GM12878 (cell line): Measurements from ENCODE around the gene DNAAF5. TPM values are rescaled to one million over a fixed set of nuclear protein-coding genes. Genes with fewer than 3 reads are reported as not detected.

Experiments
- ATAC-seq: fragments of 200-7000 bp; cut with Tn5 transposase; 3 replicates; pipeline ENCODE4 v1.9.1; 2020; ENCODE audit warnings: mild to moderate bottlenecking, moderate library complexity
- BruUV-seq: library from RNA; stranded (reverse); fragments of 400-500 nt; replicated peaks from 2 replicates; lab custom pipeline; 2021; lab: Mats Ljungman, UMichigan
- CTCF ChIA-PET: fragments of 300-600 bp; sonication (Branson Sonifier 250); formaldehyde crosslinking; extraction: SDS; loops from one replicate; lab custom pipeline; 2021; ENCODE audit warnings: inconsistent platforms; lab: Yijun Ruan, JAX
- POLR2A ChIA-PET: fragments of 350-600 bp; formaldehyde crosslinking; extraction: SDS; loops from one replicate; lab custom pipeline; 2021; ENCODE audit warnings: inconsistent platforms; lab: Charles Lee
- RAD21 ChIA-PET: fragments of 300-600 bp; sonication (Branson Sonifier 250); formaldehyde crosslinking; loops from one replicate; lab custom pipeline; 2023; ENCODE audit warnings: antibody characterized with exemption; ENCODE audit not compliant: unreplicated experiment; lab: Charles Lee
- SMC1A ChIA-PET: fragments of 300-600 bp; sonication (Branson Sonifier 250); formaldehyde crosslinking; loops from one replicate; lab custom pipeline; 2023; ENCODE audit not compliant: unreplicated experiment, uncharacterized antibody; lab: Charles Lee
- DNase-seq: peaks from one replicate; pipeline ENCODE4 v3.0.0-alpha.2; 2011; ENCODE audit warnings: low read depth, low spot score
- FAIRE-seq: peaks from 3 replicates; lab custom pipeline; 2011; peaks lifted over from hg19 to GRCh38; lab: Jason Lieb, UNC
- H2AFZ ChIP-seq: 2 replicates; pipeline ENCODE4 v1.6.0; 2011; ENCODE audit warnings: low read depth, low read length, control low read depth; ENCODE audit not compliant: control insufficient read depth
- H3K27ac ChIP-seq: 2 replicates; pipeline ENCODE4 v1.5.1; 2011; ENCODE audit warnings: control low read depth; ENCODE audit not compliant: control insufficient read depth, insufficient read depth
- H3K27me3 ChIP-seq, 2 experiments: replicated peaks in 1 of 2; 2 replicates each; pipeline versions ENCODE4 v1.6.0 to v1.6.1; 2011; ENCODE audit warnings: low read length in 1 of 2; ENCODE audit not compliant: control insufficient read depth in 2 of 2, insufficient read depth in 2 of 2
- H3K36me3 ChIP-seq, 2 experiments: 2 replicates each; pipeline ENCODE4 v1.5.1; 2011; ENCODE audit warnings: low read length in 1 of 2; ENCODE audit not compliant: control insufficient read depth in 2 of 2, insufficient read depth in 2 of 2
- H3K4me1 ChIP-seq: 2 replicates; pipeline ENCODE4 v1.6.1; 2011; ENCODE audit warnings: mild to moderate bottlenecking, low read length, moderate library complexity, mixed read lengths; ENCODE audit not compliant: control insufficient read depth, insufficient read depth
- H3K4me2 ChIP-seq: 2 replicates; pipeline ENCODE4 v1.6.0; 2011; ENCODE audit warnings: control low read depth; ENCODE audit not compliant: control insufficient read depth, insufficient read depth
- H3K4me3 ChIP-seq: fragments of 200-600 bp; sonication (generic); 2 replicates; pipeline ENCODE4 v1.5.1; 2016
- H3K79me2 ChIP-seq: 2 replicates; pipeline ENCODE4 v1.6.0; 2011; ENCODE audit warnings: low read length; ENCODE audit not compliant: control insufficient read depth, insufficient read depth
- H3K9ac ChIP-seq: 2 replicates; pipeline ENCODE4 v1.8.0; 2011; ENCODE audit warnings: low read length, control low read depth, mixed read lengths; ENCODE audit not compliant: control insufficient read depth, insufficient read depth
- H3K9me3 ChIP-seq: replicated peaks from 3 replicates; pipeline ENCODE4 v1.5.1; 2011; ENCODE audit warnings: mild to moderate bottlenecking, low read length; ENCODE audit not compliant: control insufficient read depth, insufficient read depth
- H4K20me1 ChIP-seq: 2 replicates; pipeline ENCODE4 v1.6.0; 2011; ENCODE audit not compliant: control insufficient read depth, insufficient read depth
- BCL11A ChIP-seq: IDR thresholded peaks from 2 replicates; pipeline ENCODE4 v1.6.1; 2011; ENCODE audit warnings: low read depth, low read length
- BMI1 ChIP-seq: fragments of 450-650 bp; IDR thresholded peaks from 2 replicates; pipeline ENCODE4 v1.6.1; 2016; ENCODE audit warnings: mild to moderate bottlenecking, moderate library complexity, borderline replicate concordance
- CUX1 ChIP-seq: IDR thresholded peaks from 2 replicates; pipeline ENCODE4 v1.6.1; 2012; ENCODE audit warnings: improper control_type of control experiment, low read depth, low read length; ENCODE audit not compliant: insufficient replicate concordance
- EED ChIP-seq: sonication (generic); IDR thresholded peaks from 2 replicates; pipeline ENCODE4 v1.6.1; 2016; ENCODE audit warnings: antibody characterized with exemption, low read depth
- HDAC2 ChIP-seq: fragments of 200-600 bp; sonication (generic); IDR thresholded peaks from 2 replicates; pipeline ENCODE4 v1.6.1; 2017
- NR2C1 ChIP-seq: fragments of 450-650 bp; IDR thresholded peaks from 2 replicates; pipeline ENCODE4 v1.6.1; 2017; ENCODE audit warnings: antibody characterized with exemption, mild to moderate bottlenecking, moderate library complexity
- PML ChIP-seq: IDR thresholded peaks from 2 replicates; pipeline ENCODE4 v1.6.1; 2012; ENCODE audit warnings: low read length, inconsistent platforms
- SIX5 ChIP-seq: IDR thresholded peaks from 2 replicates; pipeline ENCODE4 v1.6.1; 2011; ENCODE audit warnings: mild to moderate bottlenecking, low read depth, low read length, moderate library complexity; ENCODE audit not compliant: severe bottlenecking
- STAT1 ChIP-seq: fragments of 450-650 bp; conservative IDR thresholded peaks from 2 replicates; pipeline ENCODE4 v1.6.1; 2014; ENCODE audit warnings: antibody characterized with exemption, mild to moderate bottlenecking
- WGBS: methylation state at CpG from one replicate; pipeline ENCODE4 v1.1.6; 2016; ENCODE audit warnings: low lambda C conversion rate; ENCODE audit not compliant: insufficient replicate concordance, insufficient coverage; ENCODE audit errors: missing lambda C conversion rate; 5-methylcytosine and 5-hydroxymethylcytosine counted together
- in situ Hi-C: fragments of 300-500 bp; cut with MboI; formaldehyde crosslinking; loops from 9 replicates; pipeline ENCODE4 v1.14.3; 2018; ENCODE audit warnings: mixed read lengths
- intact Hi-C: fragments of 100-400 bp; cut with micrococcal nuclease; formaldehyde crosslinking; loops from one replicate; pipeline ENCODE4 v1.14.2; 2022; ENCODE audit not compliant: unreplicated experiment
- polyA plus RNA-seq, 11 experiments: library from polyadenylated mRNA; depleted of rRNA in 4 of 11; unstranded in 6 of 11; stranded (reverse) in 5 of 11; fragments of >200 nt; fragmentation: Nextera tagmentation in 4 of 11; fragmentation: Illumina TruSeq in 1 of 11; extraction: Ambion mirVana in 4 of 11; extraction: Trizol in 1 of 11; gene quantifications; 1 replicate in 1 of 11; 2 replicates in 10 of 11; pipeline versions ENCODE4 v1.2.1 to v1.2.3, GENCODE V29; 2011 to 2016; ENCODE audit warnings: inconsistent platforms in 2 of 11, missing spikeins in 2 of 11, low read depth in 1 of 11
- total RNA-seq, 4 experiments: library from RNA; depleted of rRNA in 3 of 4; stranded (reverse); fragments of >200 nt in 3 of 4; fragmentation: Illumina TruSeq in 1 of 4; extraction: Trizol in 1 of 4; gene quantifications; 2 replicates each; pipeline versions ENCODE4 v1.2.1 to v1.2.3, GENCODE V29; 2013 to 2021

Gene DNAAF5
- total and polyA plus RNA-seq, 10 of the 15 experiments (the other 5 are each of a cell fraction or from before 2014, with no cell fraction given) = 1.8 to 38.3 (median 9.2) TPM

GRCh38 chr7:723541-723940 is 3.0 kb upstream of the DNAAF5 start:
- intact Hi-C loops = no loop called here
- no peak for TF ChIP-seq HDAC2
- TF ChIP-seq PML = no peak
- no peak for TF ChIP-seq STAT1
- TF ChIP-seq EED = no peak
- no peak for TF ChIP-seq BCL11A
- TF ChIP-seq SIX5 = no peak
- no peak for TF ChIP-seq NR2C1
- TF ChIP-seq CUX1 = no peak
- no peak for TF ChIP-seq BMI1
- no TSS peak for BruUV-seq

More at GRCh38 chr7:723541-723940, 3.0 kb upstream of the DNAAF5 start:
- Histone ChIP-seq H3K9ac (no peak overlapping the region), H3K9me3 (peaks cover 5% of the 10 kb centered on the region), H3K27ac (no peak overlapping the region), H3K4me2 (no peak overlapping the region), H3K36me3 (no peaks in the 10 kb centered on the region; a peak in 2 of 4 replicates), H2AFZ (no peak overlapping the region), H3K79me2 (peaks cover 24% of the 10 kb centered on the region), H3K4me3 (no peak overlapping the region), H3K27me3 (no peaks in the 10 kb centered on the region), H4K20me1 (no peaks in the 10 kb centered on the region), H3K4me1 (peaks cover 11% of the 10 kb centered on the region)
- SMC1A ChIA-PET = no interaction called here
- CTCF ChIA-PET = no interaction called here
- FAIRE-seq (no peak), ATAC-seq (no peak), DNase-seq (no peak)
- RAD21 ChIA-PET = no interaction called here
- in situ Hi-C loops = no loop called here
- 92% methylated on average over 9 of the region's 9 CpGs for WGBS
- POLR2A ChIA-PET = no interaction called here
